MM.1S (cell line): ENCODE results near the gene FES.

Source experiments
- CTCF ChIP-seq: fragments of 300-600 bp; sonication (generic); IDR thresholded peaks from 2 replicates; pipeline ENCODE4 v1.5.1; 2016; ENCODE audit warnings: antibody characterized with exemption, low read length, mixed read lengths
- EZH2phosphoT487 ChIP-seq: fragments of 300-600 bp; sonication (generic); IDR thresholded peaks from 2 replicates; pipeline ENCODE4 v1.6.1; 2018; ENCODE audit warnings: antibody characterized with exemption, low read length

DNA sequence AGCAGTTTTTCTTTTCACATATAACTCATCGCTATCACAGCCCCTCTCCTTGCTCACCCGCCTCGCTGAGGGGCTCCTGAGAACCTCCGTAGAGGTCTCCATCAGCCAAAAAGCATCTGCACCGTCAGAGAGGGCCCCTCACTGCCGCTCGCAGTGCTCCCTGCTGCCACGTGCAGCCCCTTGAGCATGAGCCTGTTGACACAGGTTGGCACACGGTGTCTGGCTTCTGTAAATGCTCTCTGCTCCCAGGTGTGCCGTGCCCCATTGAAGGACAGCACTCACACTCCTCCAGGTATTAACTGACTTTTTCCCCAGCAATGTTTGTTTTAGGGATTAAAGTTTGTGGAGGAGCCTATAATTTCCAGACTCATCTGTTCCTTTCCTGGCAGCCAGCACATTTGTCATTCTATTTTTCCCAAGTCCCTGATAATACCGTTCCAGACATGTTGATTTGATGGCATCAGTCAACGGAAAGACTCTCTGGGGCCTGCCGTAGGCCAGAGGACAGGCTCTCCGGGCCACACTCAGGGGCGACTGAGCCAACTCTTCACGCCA, 18.1 kb upstream of the FES start:
- no peak for TF ChIP-seq CTCF
- TF ChIP-seq EZH2phosphoT487, result no peak
